ENCODE data around the gene TCERG1L. TPM values are rescaled to one million over a fixed set of nuclear protein-coding genes. Genes with fewer than 3 reads are reported as not detected.

Gene TCERG1L
- total RNA-seq, 2 experiments from 2014 or later = not detected

DNA sequence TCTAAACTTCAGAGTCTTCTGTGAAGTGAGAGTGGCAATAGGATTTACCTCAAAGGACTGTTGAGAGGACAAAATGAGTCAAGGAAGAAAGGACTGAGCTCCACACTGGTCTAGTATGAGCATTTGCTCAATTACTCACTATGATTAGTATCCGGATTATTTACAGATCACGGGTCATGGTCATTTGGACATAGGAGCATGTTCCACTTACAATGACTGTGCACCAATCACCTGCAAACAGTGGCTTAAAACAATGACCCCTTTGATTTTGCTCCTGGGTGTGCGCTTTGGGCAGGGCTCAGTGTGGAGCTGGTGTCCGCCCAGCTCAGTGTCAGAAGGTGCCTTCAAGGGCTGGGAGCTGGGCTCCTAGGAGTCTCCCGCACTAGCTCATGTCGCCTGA, 225.4 kb downstream of the TCERG1L start:
- Mint-ChIP-seq H3K27me3 (no peaks in the 10 kb centered on the region), H3K4me3 (no peak overlapping the region), H3K27ac (no peak overlapping the region), H3K9me3 (no peaks in the 10 kb centered on the region), H3K4me1 (ENCODE audit: low read depth) (peaks cover 8% of the 10 kb centered on the region), H3K36me3 (ENCODE audit: low read depth) (no peaks in the 10 kb centered on the region)
- no peak for DNase-seq
- intact Hi-C loops (cut with micrococcal nuclease) = no loop called here
- ChIA-PET POLR2A (interaction anchor here (0.6 kb wide), 1 partner anchor 645 kb away, joined by 3 read pairs; no protein-coding TSS in a partner anchor), CTCF (no interaction called here)
- no peak for ATAC-seq
- no peak for TF ChIP-seq CTCF (IDR thresholded peaks at IDR 0.05)

DNA sequence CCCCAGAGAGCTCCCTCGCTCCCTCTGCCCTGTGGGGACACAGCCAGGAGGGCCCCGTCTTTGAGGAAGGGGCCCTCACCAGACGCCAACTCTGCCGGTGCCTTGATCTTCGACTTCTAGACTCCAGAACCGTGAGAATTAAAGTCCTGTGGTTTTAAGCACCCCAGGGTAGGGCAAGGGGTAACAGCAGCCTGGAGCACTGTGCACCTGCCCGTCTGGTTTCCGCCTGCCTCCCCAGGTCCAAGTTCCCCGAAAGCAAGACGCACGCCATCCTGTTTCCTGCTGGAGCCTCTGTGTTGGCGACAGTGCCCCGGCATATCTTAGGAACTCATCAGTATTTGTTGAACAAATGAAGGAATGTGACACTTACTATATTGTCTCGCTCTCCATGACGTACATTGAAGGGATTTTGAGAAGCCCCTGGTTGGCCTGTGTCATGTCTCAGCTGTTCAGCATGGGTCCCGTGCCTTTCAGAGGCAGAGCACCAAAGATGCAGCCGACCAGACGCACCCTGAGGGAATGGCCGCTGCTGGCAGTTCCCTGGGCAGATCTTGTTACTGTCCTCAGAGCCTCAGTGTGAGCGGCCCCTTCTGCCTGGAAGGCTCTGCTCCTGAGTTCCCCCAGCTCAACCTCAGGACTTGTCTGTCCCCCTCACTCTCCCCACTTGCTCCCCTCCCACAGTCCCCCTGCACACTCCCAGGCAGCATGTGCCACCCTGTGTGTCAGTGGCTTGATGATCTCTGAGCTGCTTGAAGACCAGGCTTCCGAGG, 226.2 kb downstream of the TCERG1L start:
- CTCF ChIA-PET = no interaction called here
- Mint-ChIP-seq H3K4me3 (no peak overlapping the region), H3K27ac (no peak overlapping the region), H3K9me3 (no peaks in the 10 kb centered on the region), H3K4me1 (ENCODE audit: low read depth) (peaks cover 8% of the 10 kb centered on the region), H3K36me3 (ENCODE audit: low read depth) (no peaks in the 10 kb centered on the region), H3K27me3 (no peaks in the 10 kb centered on the region)
- no peak for DNase-seq
- intact Hi-C loops (cut with micrococcal nuclease) = no loop called here
- ATAC-seq = peak; percentile 37
- POLR2A ChIA-PET = interaction anchor here (0.5 kb wide), 1 partner anchor 479 kb away, joined by 4 read pairs; no protein-coding TSS in a partner anchor
- no peak for TF ChIP-seq CTCF (IDR thresholded peaks at IDR 0.05)

GRCh38 chr10:131084791-131085090, 226.8 kb downstream of the TCERG1L start:
- DNase-seq = no peak
- H3K4me3 Mint-ChIP-seq = no peak overlapping the region
- H3K36me3 Mint-ChIP-seq (ENCODE audit: low read depth) = no peaks in the 10 kb centered on the region
- CTCF ChIA-PET = no interaction called here
- TF ChIP-seq CTCF (IDR thresholded peaks at IDR 0.05) = no peak
- ATAC-seq = no peak
- no peaks in the 10 kb centered on the region for H3K27me3 Mint-ChIP-seq
- H3K4me1 Mint-ChIP-seq (ENCODE audit: low read depth) = peaks cover 8% of the 10 kb centered on the region
- no peak overlapping the region for H3K27ac Mint-ChIP-seq
- H3K9me3 Mint-ChIP-seq = no peaks in the 10 kb centered on the region
- intact Hi-C loops (cut with micrococcal nuclease) = no loop called here
- POLR2A ChIA-PET = no interaction called here

- H3K36me3 Mint-ChIP-seq (ENCODE audit: low read depth) = no peaks in the 10 kb centered on the region
- H3K27me3 Mint-ChIP-seq = no peaks in the 10 kb centered on the region
- DNase-seq (peak; percentile 11), ATAC-seq (no peak)
- no peaks in the 10 kb centered on the region for H3K9me3 Mint-ChIP-seq
- TF ChIP-seq CTCF (IDR thresholded peaks at IDR 0.05) = no peak
- CTCF ChIA-PET = no interaction called here
- peaks cover 8% of the 10 kb centered on the region for H3K4me1 Mint-ChIP-seq (ENCODE audit: low read depth)
- H3K4me3 Mint-ChIP-seq = no peak overlapping the region
- intact Hi-C loops (cut with micrococcal nuclease) = no loop called here
- no peak overlapping the region for H3K27ac Mint-ChIP-seq
- POLR2A ChIA-PET = no interaction called here
Measured at GRCh38 chr10:131083915-131084790, 227.4 kb downstream of the TCERG1L start.

- ATAC-seq (no peak), DNase-seq (peak; percentile 14)
- H3K4me1 Mint-ChIP-seq (ENCODE audit: low read depth) = peaks cover 8% of the 10 kb centered on the region
- TF ChIP-seq CTCF (IDR thresholded peaks at IDR 0.05) = no peak
- intact Hi-C loops (cut with micrococcal nuclease) = no loop called here
- no peaks in the 10 kb centered on the region for H3K27me3 Mint-ChIP-seq
- no peak overlapping the region for H3K4me3 Mint-ChIP-seq
- no peaks in the 10 kb centered on the region for H3K36me3 Mint-ChIP-seq (ENCODE audit: low read depth)
- H3K9me3 Mint-ChIP-seq = no peaks in the 10 kb centered on the region
- H3K27ac Mint-ChIP-seq = no peak overlapping the region
- POLR2A ChIA-PET = no interaction called here
- CTCF ChIA-PET = no interaction called here
Measured at GRCh38 chr10:131082991-131083481, 228.5 kb downstream of the TCERG1L start.
